Suprapubic skin (tissue), 4 donors: ENCODE data around the gene YTHDF1. TPM values are rescaled to one million over a fixed set of nuclear protein-coding genes. Genes with fewer than 3 reads are reported as not detected.
"Not testable (repeated sequence)": the region's sequence is repeated elsewhere in the genome, so short reads cannot be mapped to it uniquely, and the experiment has no call there.

Experiments
- DNase-seq, 2 donors: peaks; one replicate each; pipeline ENCODE4 v3.0.0-alpha.2; 2019; ENCODE audit warnings: low spot score in 2 of 2
- H3K27ac ChIP-seq: fragments of 200-600 bp; sonication (generic); one replicate; pipeline ENCODE4 v1.5.1; 2019
- H3K27me3 ChIP-seq: fragments of 200-600 bp; sonication (generic); one replicate; pipeline ENCODE4 v1.5.1; 2019
- H3K36me3 ChIP-seq: fragments of 200-600 bp; sonication (generic); one replicate; pipeline ENCODE4 v1.5.1; 2019
- H3K4me1 ChIP-seq: fragments of 200-600 bp; sonication (generic); one replicate; pipeline ENCODE4 v1.5.1; 2019
- H3K4me3 ChIP-seq: fragments of 200-600 bp; sonication (generic); one replicate; pipeline ENCODE4 v1.5.1; 2019; ENCODE audit warnings: mild to moderate bottlenecking
- H3K9me3 ChIP-seq: fragments of 200-600 bp; sonication (generic); one replicate; pipeline ENCODE4 v1.5.1; 2019
- EP300 ChIP-seq: sonication (generic); formaldehyde crosslinking; IDR thresholded peaks from one replicate; pipeline ENCODE4 v1.6.1; 2017; ENCODE audit warnings: antibody characterized with exemption
- POLR2A ChIP-seq, 2 donors: fragments of 450-650 bp; IDR thresholded peaks; one replicate each; pipeline ENCODE4 v1.6.1; 2017; ENCODE audit warnings: antibody characterized with exemption in 2 of 2, mild to moderate bottlenecking in 2 of 2, moderate library complexity in 2 of 2
- POLR2AphosphoS5 ChIP-seq, 3 donors: sonication (generic); formaldehyde crosslinking; IDR thresholded peaks; one replicate each; pipeline ENCODE4 v1.6.1; 2017; ENCODE audit warnings: antibody characterized with exemption in 3 of 3
- WGBS: methylation state at CpG from one replicate; pipeline ENCODE4 v1.1.5; 2018; 5-methylcytosine and 5-hydroxymethylcytosine counted together
- total RNA-seq, 4 donors: library from RNA; depleted of rRNA; stranded (reverse); fragments of >200 nt; gene quantifications; one replicate each; pipeline ENCODE4 v1.1.0, GENCODE V29; 2016
- TF ChIP-seq, protein P1 (sequence below), 2 donors: fragments of 200-600 bp in 1 of 2; fragments of 450-650 bp in 1 of 2; sonication (generic) in 1 of 2; IDR thresholded peaks; one replicate each; pipeline ENCODE4 v1.5.1; 2016 to 2019; ENCODE audit warnings: antibody characterized with exemption in 2 of 2, mild to moderate bottlenecking in 1 of 2, moderate library complexity in 1 of 2

The YTHDF1 gene
- total RNA-seq, 4 donors from 2014 or later, result 32.7 to 40.6 (median 34.0) TPM

DNA sequence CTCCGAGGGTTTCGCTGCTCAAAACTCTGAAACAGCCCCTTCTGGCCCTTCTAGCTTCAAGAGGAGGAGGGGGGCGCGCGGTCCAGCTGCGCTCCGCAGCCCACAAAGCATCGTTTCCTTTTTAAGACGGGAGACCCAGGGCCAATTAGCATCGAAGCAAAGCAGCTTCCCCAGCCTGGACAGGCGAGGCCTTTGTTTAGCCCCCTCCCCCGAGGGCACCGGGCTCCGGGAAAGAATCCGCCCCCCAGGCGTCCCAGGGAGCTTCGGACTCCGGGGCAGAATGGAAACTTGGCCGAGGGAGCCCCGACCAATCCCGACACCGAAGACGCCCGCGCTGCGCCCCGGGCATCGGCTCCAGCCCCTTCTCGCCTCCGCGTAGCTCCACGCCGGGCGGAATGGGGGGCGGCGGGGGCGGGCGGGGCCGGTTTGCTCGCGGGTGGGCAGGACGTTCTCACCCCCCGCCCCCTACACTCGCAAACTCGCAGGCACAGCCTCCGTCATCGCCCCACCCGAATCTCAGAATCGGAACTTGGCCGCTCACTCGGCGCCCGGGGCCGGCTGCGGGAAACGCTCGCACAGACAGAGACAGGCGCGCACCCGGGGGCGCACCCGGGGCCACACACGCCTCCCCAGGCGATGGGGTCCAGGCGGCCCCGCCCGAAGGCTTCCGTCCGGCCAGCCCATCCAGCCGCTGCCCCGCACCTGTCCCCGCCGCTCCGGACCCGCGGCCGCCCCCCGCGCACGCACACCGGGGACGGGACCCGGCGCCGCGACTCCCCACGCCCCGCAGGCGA, 37.7 kb upstream of the YTHDF1 start:
- H3K4me1 ChIP-seq, result peaks cover 28% of the 10 kb centered on the region
- peak overlapping the region; percentile 47 for H3K4me3 ChIP-seq
- DNase-seq, result no peak
- WGBS, result 6% methylated on average over 8 of the region's 89 CpGs
- H3K27me3 ChIP-seq, result peaks cover 87% of the 10 kb centered on the region
- H3K36me3 ChIP-seq, result no peaks in the 10 kb centered on the region
- no peak overlapping the region for H3K27ac ChIP-seq
- no peaks in the 10 kb centered on the region for H3K9me3 ChIP-seq
- TF ChIP-seq EP300 (no peak), POLR2AphosphoS5 (IDR thresholded peaks at IDR 0.05) (no peak), POLR2A (IDR thresholded peaks at IDR 0.05) (no peak)
- TF ChIP-seq, protein P1, sequence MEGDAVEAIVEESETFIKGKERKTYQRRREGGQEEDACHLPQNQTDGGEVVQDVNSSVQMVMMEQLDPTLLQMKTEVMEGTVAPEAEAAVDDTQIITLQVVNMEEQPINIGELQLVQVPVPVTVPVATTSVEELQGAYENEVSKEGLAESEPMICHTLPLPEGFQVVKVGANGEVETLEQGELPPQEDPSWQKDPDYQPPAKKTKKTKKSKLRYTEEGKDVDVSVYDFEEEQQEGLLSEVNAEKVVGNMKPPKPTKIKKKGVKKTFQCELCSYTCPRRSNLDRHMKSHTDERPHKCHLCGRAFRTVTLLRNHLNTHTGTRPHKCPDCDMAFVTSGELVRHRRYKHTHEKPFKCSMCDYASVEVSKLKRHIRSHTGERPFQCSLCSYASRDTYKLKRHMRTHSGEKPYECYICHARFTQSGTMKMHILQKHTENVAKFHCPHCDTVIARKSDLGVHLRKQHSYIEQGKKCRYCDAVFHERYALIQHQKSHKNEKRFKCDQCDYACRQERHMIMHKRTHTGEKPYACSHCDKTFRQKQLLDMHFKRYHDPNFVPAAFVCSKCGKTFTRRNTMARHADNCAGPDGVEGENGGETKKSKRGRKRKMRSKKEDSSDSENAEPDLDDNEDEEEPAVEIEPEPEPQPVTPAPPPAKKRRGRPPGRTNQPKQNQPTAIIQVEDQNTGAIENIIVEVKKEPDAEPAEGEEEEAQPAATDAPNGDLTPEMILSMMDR (IDR thresholded peaks at IDR 0.05), result no peak

GRCh38 chr20:63253065-63253437, 37.1 kb upstream of the YTHDF1 start:
- H3K4me1 ChIP-seq, result peaks cover 28% of the 10 kb centered on the region
- H3K27ac ChIP-seq, result no peak overlapping the region
- peaks cover 88% of the 10 kb centered on the region for H3K27me3 ChIP-seq
- DNase-seq, result no peak
- TF ChIP-seq EP300, result no peak
- TF ChIP-seq POLR2AphosphoS5 (IDR thresholded peaks at IDR 0.05), result no peak
- no peak for TF ChIP-seq POLR2A (IDR thresholded peaks at IDR 0.05)
- TF ChIP-seq, protein P1 (IDR thresholded peaks at IDR 0.05), result no peak
- 24% methylated on average over 13 of the region's 16 CpGs for WGBS
- H3K9me3 ChIP-seq, result no peaks in the 10 kb centered on the region
- no peaks in the 10 kb centered on the region for H3K36me3 ChIP-seq
- H3K4me3 ChIP-seq, result peak overlapping the region; percentile 47

- peaks cover 92% of the 10 kb centered on the region for H3K27me3 ChIP-seq
- H3K4me1 ChIP-seq, result peaks cover 28% of the 10 kb centered on the region
- TF ChIP-seq, protein P1 (IDR thresholded peaks at IDR 0.05), result no peak
- TF ChIP-seq EP300 (no peak), POLR2AphosphoS5 (IDR thresholded peaks at IDR 0.05) (no peak), POLR2A (IDR thresholded peaks at IDR 0.05) (no peak)
- H3K36me3 ChIP-seq, result no peaks in the 10 kb centered on the region
- no peak for DNase-seq
- no peaks in the 10 kb centered on the region for H3K9me3 ChIP-seq
- H3K27ac ChIP-seq, result no peak overlapping the region
- no CpG with 5 or more reads among the region's 8 CpGs for WGBS
- no peak overlapping the region for H3K4me3 ChIP-seq
These were observed 36.4 kb upstream of the YTHDF1 start for GRCh38 chr20:63252284-63252711.

GRCh38 chr20:63251350-63251749, 35.4 kb upstream of the YTHDF1 start:
- WGBS, result 33% methylated on average over 12 of the region's 14 CpGs
- H3K27ac ChIP-seq, H3K36me3 ChIP-seq, H3K9me3 ChIP-seq, DNase-seq, H3K4me3 ChIP-seq: not testable (repeated sequence)
- Histone ChIP-seq H3K27me3 (peaks cover 94% of the 10 kb centered on the region), H3K4me1 (peaks cover 23% of the 10 kb centered on the region)

DNA sequence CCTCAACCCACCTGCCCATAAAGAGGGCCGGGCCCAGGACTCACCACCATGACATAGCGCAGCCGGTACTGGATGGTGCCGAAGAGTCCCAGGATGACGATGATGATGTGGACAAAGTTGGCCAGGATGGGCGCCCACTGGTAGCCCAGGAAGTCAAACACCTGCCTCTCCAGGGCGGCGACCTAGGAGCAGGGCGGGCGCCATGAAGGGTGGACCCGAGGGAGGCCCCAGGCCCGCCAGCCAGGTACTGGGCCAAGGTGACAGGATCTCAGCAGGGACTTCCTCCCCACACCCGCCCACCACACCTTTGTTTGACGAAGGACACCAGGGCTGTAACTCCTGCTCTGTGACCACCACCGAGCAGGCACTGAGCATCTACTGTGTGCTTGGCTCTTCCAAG, 34.0 kb upstream of the YTHDF1 start:
- no peaks in the 10 kb centered on the region for H3K9me3 ChIP-seq
- H3K27me3 ChIP-seq, result peaks cover 80% of the 10 kb centered on the region
- no peak for DNase-seq
- 91% methylated on average over 15 of the region's 15 CpGs for WGBS
- H3K27ac ChIP-seq, result no peak overlapping the region
- H3K4me3 ChIP-seq, result no peak overlapping the region
- no peaks in the 10 kb centered on the region for H3K36me3 ChIP-seq
- TF ChIP-seq EP300, result no peak
- TF ChIP-seq POLR2AphosphoS5 (IDR thresholded peaks at IDR 0.05), result no peak
- TF ChIP-seq POLR2A (IDR thresholded peaks at IDR 0.05), result no peak
- TF ChIP-seq, protein P1 (IDR thresholded peaks at IDR 0.05), result no peak
- peaks cover 18% of the 10 kb centered on the region for H3K4me1 ChIP-seq
